Glutamatergic neuron (in vitro differentiated cells): Measurements from ENCODE around the gene ZNF277. TPM values are rescaled to one million over a fixed set of nuclear protein-coding genes. Genes with fewer than 3 reads are reported as not detected.

ENCODE experiments used
- DNase-seq: peaks from one replicate; pipeline ENCODE4 v3.0.0; 2022
- H3K27ac Mint-ChIP-seq: one replicate; pipeline ENCODE4 v1.8.0; 2020; ENCODE audit warnings: mild to moderate bottlenecking, mixed read lengths, inconsistent platforms; ENCODE audit not compliant: unreplicated experiment
- H3K27me3 Mint-ChIP-seq: one replicate; pipeline ENCODE4 v1.8.0; 2020; ENCODE audit warnings: mild to moderate bottlenecking, moderate library complexity, mixed read lengths, inconsistent platforms; ENCODE audit not compliant: unreplicated experiment
- H3K36me3 Mint-ChIP-seq: one replicate; pipeline ENCODE4 v1.8.0; 2020; ENCODE audit warnings: mild to moderate bottlenecking, mixed read lengths, inconsistent platforms; ENCODE audit not compliant: unreplicated experiment
- H3K4me1 Mint-ChIP-seq: one replicate; pipeline ENCODE4 v1.8.0; 2020; ENCODE audit warnings: mild to moderate bottlenecking, low read depth, mixed read lengths, inconsistent platforms; ENCODE audit not compliant: unreplicated experiment
- H3K4me3 Mint-ChIP-seq: one replicate; pipeline ENCODE4 v1.8.0; 2020; ENCODE audit warnings: mild to moderate bottlenecking, mixed read lengths, inconsistent platforms; ENCODE audit not compliant: unreplicated experiment
- H3K9me3 Mint-ChIP-seq: one replicate; pipeline ENCODE4 v1.8.0; 2020; ENCODE audit warnings: mild to moderate bottlenecking, moderate library complexity, mixed read lengths, inconsistent platforms; ENCODE audit not compliant: unreplicated experiment
- CTCF ChIP-seq: fragments of 200-600 bp; sonication (generic); IDR thresholded peaks from one replicate; pipeline ENCODE4 v1.5.0; 2021; ENCODE audit not compliant: partially characterized antibody, unreplicated experiment
- total RNA-seq: library from RNA; stranded (reverse); fragmentation: NEBNext Ultra II Directional; extraction: Animal tissue kit (Norgen Biotek cat#: 25700); gene quantifications from one replicate; pipeline ENCODE4 v1.2.1, GENCODE V29; 2021; ENCODE audit not compliant: unreplicated experiment

The ZNF277 gene
- total RNA-seq, 1 donor from 2014 or later, result 27.0 TPM

- Mint-ChIP-seq H3K9me3 (peaks cover 2% of the 10 kb centered on the region), H3K27ac (no peak overlapping the region), H3K4me1 (peaks cover 10% of the 10 kb centered on the region), H3K27me3 (peaks cover 2% of the 10 kb centered on the region), H3K36me3 (no peaks in the 10 kb centered on the region), H3K4me3 (no peak overlapping the region)
- TF ChIP-seq CTCF, result no peak
- DNase-seq, result no peak
Measured at GRCh38 chr7:112357136-112357535, 150.6 kb downstream of the ZNF277 start.

- no peak for DNase-seq
- peaks cover 2% of the 10 kb centered on the region for H3K9me3 Mint-ChIP-seq
- TF ChIP-seq CTCF, result no peak
- peaks cover 2% of the 10 kb centered on the region for H3K36me3 Mint-ChIP-seq
- no peak overlapping the region for H3K27ac Mint-ChIP-seq
- peaks cover 22% of the 10 kb centered on the region for H3K4me1 Mint-ChIP-seq
- no peaks in the 10 kb centered on the region for H3K27me3 Mint-ChIP-seq
- H3K4me3 Mint-ChIP-seq, result no peak overlapping the region
Measured at GRCh38 chr7:112358513-112358912, 152.0 kb downstream of the ZNF277 start.

- Mint-ChIP-seq H3K27me3 (no peaks in the 10 kb centered on the region), H3K4me1 (peaks cover 26% of the 10 kb centered on the region), H3K36me3 (peaks cover 5% of the 10 kb centered on the region), H3K27ac (no peak overlapping the region), H3K4me3 (no peak overlapping the region), H3K9me3 (peaks cover 5% of the 10 kb centered on the region)
- no peak for TF ChIP-seq CTCF
- no peak for DNase-seq
Measured at GRCh38 chr7:112359086-112359485, 152.6 kb downstream of the ZNF277 start.

- Mint-ChIP-seq H3K4me3 (no peak overlapping the region), H3K9me3 (peaks cover 5% of the 10 kb centered on the region), H3K36me3 (peaks cover 5% of the 10 kb centered on the region), H3K27ac (no peak overlapping the region), H3K4me1 (peaks cover 32% of the 10 kb centered on the region), H3K27me3 (no peaks in the 10 kb centered on the region)
- no peak for DNase-seq
- TF ChIP-seq CTCF, result no peak
Measured at GRCh38 chr7:112360681-112361080, 154.2 kb downstream of the ZNF277 start.

- Mint-ChIP-seq H3K27ac (no peak overlapping the region), H3K27me3 (no peaks in the 10 kb centered on the region), H3K9me3 (peaks cover 5% of the 10 kb centered on the region), H3K36me3 (peaks cover 5% of the 10 kb centered on the region), H3K4me1 (peaks cover 32% of the 10 kb centered on the region), H3K4me3 (no peak overlapping the region)
- no peak for DNase-seq
- no peak for TF ChIP-seq CTCF
Measured at GRCh38 chr7:112361154-112361553, 154.7 kb downstream of the ZNF277 start.
